CD4-positive, alpha-beta T cell (primary cell): ENCODE results near the gene ZNF541. TPM values are rescaled to one million over a fixed set of nuclear protein-coding genes. Genes with fewer than 3 reads are reported as not detected.

ENCODE experiments used
- ATAC-seq: fragments of 200-7000 bp; cut with Tn5 transposase; one replicate; pipeline ENCODE4 v1.10.0; 2022; ENCODE audit warnings: mild to moderate bottlenecking; ENCODE audit not compliant: poor library complexity
- CTCF ChIA-PET: fragments of 350-600 bp; sonication (Branson Sonifier 250); formaldehyde crosslinking; loops from one replicate; lab custom pipeline; 2021; ENCODE audit warnings: antibody characterized with exemption, inconsistent platforms; lab: Charles Lee
- POLR2A ChIA-PET: fragments of 350-600 bp; sonication (Branson Sonifier 250); formaldehyde crosslinking; loops from one replicate; lab custom pipeline; 2021; ENCODE audit warnings: antibody characterized with exemption, inconsistent platforms; lab: Charles Lee
- DNase-seq, 14 experiments: peaks; one replicate each; pipeline ENCODE4 v3.0.0-alpha.2; 2013 to 2020; ENCODE audit warnings: mixed read lengths in 2 of 14
- H3K27ac ChIP-seq, 2 donors: one replicate each; pipeline versions ENCODE4 v1.5.1 to v1.7.0; 2013; ENCODE audit warnings: low read length in 2 of 2, low read depth in 1 of 2, mild to moderate bottlenecking in 1 of 2
- H3K27me3 ChIP-seq, 2 experiments: 1 replicate in 1 of 2; 2 replicates in 1 of 2; pipeline versions ENCODE4 v1.6.1 to v1.7.0; 2013; ENCODE audit warnings: low read length in 2 of 2, control low read depth in 1 of 2, mild to moderate bottlenecking in 1 of 2, moderate library complexity in 1 of 2; ENCODE audit not compliant: insufficient read depth in 2 of 2, control insufficient read depth in 1 of 2
- H3K36me3 ChIP-seq: one replicate; pipeline ENCODE4 v1.6.1; 2013; ENCODE audit warnings: low read length, control low read depth; ENCODE audit not compliant: insufficient read depth
- H3K4me1 ChIP-seq: one replicate; pipeline ENCODE4 v1.6.1; 2013; ENCODE audit warnings: low read length, control low read depth; ENCODE audit not compliant: insufficient read depth
- H3K4me3 ChIP-seq: one replicate; pipeline ENCODE4 v1.5.1; 2013; ENCODE audit warnings: mild to moderate bottlenecking, low read length, moderate library complexity
- H3K9me3 ChIP-seq, 2 experiments: 1 replicate in 1 of 2; 2 replicates in 1 of 2; pipeline versions ENCODE4 v1.6.1 to v1.7.0; 2013; ENCODE audit warnings: low read length in 2 of 2, mild to moderate bottlenecking in 2 of 2, control low read depth in 1 of 2, moderate library complexity in 1 of 2; ENCODE audit not compliant: control insufficient read depth in 1 of 2, insufficient read depth in 1 of 2
- H3K27ac Mint-ChIP-seq: one replicate; pipeline ENCODE4 v1.8.0; 2020; ENCODE audit warnings: mixed read lengths
- H3K27me3 Mint-ChIP-seq: one replicate; pipeline ENCODE4 v1.8.0; 2021; ENCODE audit warnings: mixed read lengths
- H3K36me3 Mint-ChIP-seq: one replicate; pipeline ENCODE4 v1.8.0; 2021; ENCODE audit warnings: low read depth, mixed read lengths
- H3K4me1 Mint-ChIP-seq: one replicate; pipeline ENCODE4 v1.8.0; 2021; ENCODE audit warnings: low read depth, mixed read lengths
- H3K4me3 Mint-ChIP-seq: one replicate; pipeline ENCODE4 v1.8.0; 2020; ENCODE audit warnings: mild to moderate bottlenecking, mixed read lengths
- H3K9me3 Mint-ChIP-seq: one replicate; pipeline ENCODE4 v1.8.0; 2020; ENCODE audit warnings: mixed read lengths
- CTCF ChIP-seq: fragments of 200-600 bp; IDR thresholded peaks from one replicate; pipeline ENCODE4 v1.8.0; 2022; ENCODE audit warnings: antibody characterized with exemption, mild to moderate bottlenecking
- intact Hi-C, 2 experiments: fragments of 100-400 bp; cut with DNase I in 1 of 2; cut with micrococcal nuclease in 1 of 2; formaldehyde crosslinking; loops; one replicate each; pipeline versions ENCODE4 v1.15.1 to v1.9.0; 2023 to 2025; cut with DNase I, micrococcal nuclease
- total RNA-seq, 174 experiments: library from RNA in 2 of 174; stranded (reverse) in 2 of 174; gene quantifications; one replicate each; pipeline ENCODE4 v1.2.3 and lab custom pipeline; 2021 to 2026

Gene ZNF541
- total RNA-seq, 2 experiments from 2014 or later = 0.81 to 0.88 TPM

DNA sequence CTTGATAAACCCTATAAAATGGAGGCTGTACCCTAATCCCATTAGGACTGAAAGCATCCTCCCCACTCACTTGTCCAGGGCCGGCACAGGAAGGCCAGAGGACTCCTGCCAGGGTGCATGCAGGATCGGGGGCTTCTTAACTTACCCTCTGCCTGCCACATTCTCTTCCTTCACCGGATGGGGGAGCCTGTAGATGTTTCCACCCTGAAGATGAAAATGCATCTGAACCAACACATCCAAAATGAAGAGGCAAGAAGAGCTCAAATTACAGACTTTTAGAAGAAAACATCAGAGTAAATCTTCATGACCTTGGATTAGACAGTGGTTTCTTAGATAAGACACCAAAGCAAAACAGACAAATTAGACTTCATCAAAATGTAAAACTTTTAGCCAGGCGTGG, 32.2 kb downstream of the ZNF541 start:
- H3K4me3 Mint-ChIP-seq = no peak overlapping the region
- Histone ChIP-seq H3K27me3 (peaks cover 11 to 20% of the 10 kb centered on the region in 2 experiments), H3K4me1 (peaks cover 40% of the 10 kb centered on the region), H3K27ac (peak overlapping the region in 1 of 2 donors; percentile 19), H3K36me3 (no peaks in the 10 kb centered on the region), H3K4me3 (no peak overlapping the region), H3K9me3 (peaks cover 0 to 15% of the 10 kb centered on the region in 2 experiments)
- intact Hi-C loops = loop anchor here in 1 of 2 experiments (2.0 to 5.0 kb wide), 2 partner anchors 37 to 68 kb away; partner anchors contain the start of gene BICRA
- H3K27me3 Mint-ChIP-seq = peaks cover 10% of the 10 kb centered on the region
- ATAC-seq (no peak), DNase-seq (peak in 2 of 14 experiments; percentile 30 to 35)
- H3K4me1 Mint-ChIP-seq = peaks cover 21% of the 10 kb centered on the region
- no peak for TF ChIP-seq CTCF
- peak overlapping the region; percentile 79 for H3K27ac Mint-ChIP-seq
- no peaks in the 10 kb centered on the region for H3K36me3 Mint-ChIP-seq
- POLR2A ChIA-PET = interaction anchor here (0.6 to 0.8 kb wide), 2 partner anchors 59 to 238 kb away, joined by 3 read pairs; partner anchors contain the start of gene SELENOW
- CTCF ChIA-PET = no interaction called here
- H3K9me3 Mint-ChIP-seq = no peaks in the 10 kb centered on the region

DNA sequence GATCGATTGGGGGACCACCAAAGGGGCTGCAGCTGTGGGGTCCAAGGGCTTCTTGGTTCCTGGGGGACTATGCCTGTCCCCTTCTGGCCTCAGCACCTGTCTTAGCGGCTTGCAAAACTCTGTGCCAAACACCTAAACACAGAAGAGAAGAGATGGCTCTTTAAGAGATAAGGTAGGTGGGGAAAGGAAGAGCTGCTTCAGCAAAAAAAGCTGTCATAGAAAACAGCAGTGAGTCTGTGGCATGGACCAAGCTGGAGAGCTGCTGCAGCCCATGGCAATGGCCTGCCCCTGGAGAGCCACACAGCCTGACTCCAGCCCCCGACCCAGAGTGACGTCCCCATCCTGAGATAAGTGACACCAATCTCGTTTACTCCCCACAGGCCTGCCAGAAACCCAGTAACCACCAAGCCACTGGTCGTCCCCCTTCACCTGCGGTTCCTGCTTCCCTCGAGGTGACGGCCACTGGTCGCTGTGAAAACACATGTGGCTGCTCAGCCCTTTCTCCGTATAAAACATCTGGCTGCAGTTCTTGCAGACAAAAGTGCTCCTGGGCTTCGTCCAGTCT, 33.1 kb downstream of the ZNF541 start:
- DNase-seq (peak in 3 of 14 experiments; percentile 36 to 55 (median 49)), ATAC-seq (no peak)
- TF ChIP-seq CTCF = no peak
- H3K27me3 Mint-ChIP-seq = peaks cover 10% of the 10 kb centered on the region
- no peak overlapping the region for H3K4me3 ChIP-seq
- H3K27me3 ChIP-seq = peaks cover 6 to 10% of the 10 kb centered on the region in 2 experiments
- H3K4me3 Mint-ChIP-seq = no peak overlapping the region
- ChIA-PET POLR2A (no interaction called here), CTCF (no interaction called here)
- peaks cover 0 to 7% of the 10 kb centered on the region in 2 experiments for H3K9me3 ChIP-seq
- H3K27ac ChIP-seq = no peak overlapping the region
- no peaks in the 10 kb centered on the region for H3K36me3 Mint-ChIP-seq
- H3K36me3 ChIP-seq = no peaks in the 10 kb centered on the region
- H3K27ac Mint-ChIP-seq = peak overlapping the region; percentile 77
- H3K4me1 ChIP-seq = peaks cover 31% of the 10 kb centered on the region
- no peaks in the 10 kb centered on the region for H3K9me3 Mint-ChIP-seq
- intact Hi-C loops = loop anchor here in 1 of 2 experiments (2.0 to 5.0 kb wide), 2 partner anchors 37 to 69 kb away; partner anchors contain the start of gene BICRA
- peaks cover 21% of the 10 kb centered on the region for H3K4me1 Mint-ChIP-seq

DNA sequence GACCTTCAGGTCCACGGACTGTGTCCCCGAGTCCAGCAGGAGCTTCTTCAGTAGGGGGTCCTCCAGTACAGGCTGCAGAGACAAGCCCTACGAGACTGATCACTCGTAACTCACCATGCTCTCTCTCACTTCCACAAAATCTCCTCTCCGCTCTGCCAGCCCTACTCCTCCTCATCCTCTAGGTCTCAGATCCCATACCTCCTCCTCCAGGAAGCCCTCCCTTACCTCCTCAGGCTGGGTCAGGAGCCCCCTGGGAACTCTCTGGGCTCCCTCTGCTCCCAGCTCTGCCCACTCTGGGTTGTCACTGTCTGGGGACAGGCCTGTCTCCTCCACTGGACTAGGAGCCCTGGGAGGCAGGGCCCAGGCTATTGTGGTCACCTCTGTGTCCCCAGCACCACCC, 34.1 kb downstream of the ZNF541 start:
- DNase-seq = no peak
- Histone ChIP-seq H3K27me3 (peaks cover 0 to 4% of the 10 kb centered on the region in 2 experiments), H3K9me3 (no peaks in the 10 kb centered on the region), H3K4me3 (no peak overlapping the region), H3K27ac (no peak overlapping the region), H3K4me1 (peaks cover 28% of the 10 kb centered on the region), H3K36me3 (no peaks in the 10 kb centered on the region)
- Mint-ChIP-seq H3K27ac (no peak overlapping the region), H3K9me3 (no peaks in the 10 kb centered on the region), H3K4me1 (peaks cover 21% of the 10 kb centered on the region), H3K36me3 (no peaks in the 10 kb centered on the region), H3K27me3 (peaks cover 6% of the 10 kb centered on the region), H3K4me3 (no peak overlapping the region)
- POLR2A ChIA-PET = no interaction called here
- no peak for ATAC-seq
- no peak for TF ChIP-seq CTCF
- intact Hi-C loops = no loop called here
- CTCF ChIA-PET = no interaction called here
